HepG2 (cell line): ENCODE results near the gene MYO7A. TPM values are rescaled to one million over a fixed set of nuclear protein-coding genes. Genes with fewer than 3 reads are reported as not detected.

Experiments
- HNF4A ChIP-seq: sonication (generic); formaldehyde crosslinking; IDR thresholded peaks from 2 replicates; pipeline ENCODE4 v1.4.0; 2020; ENCODE audit warnings: missing genetic modification reagents
- IKZF5 ChIP-seq: IDR thresholded peaks from 2 replicates; pipeline ENCODE4 v1.6.1; 2018; ENCODE audit warnings: missing genetic modification reagents, mild to moderate bottlenecking, missing compliant biosample characterization
- KDM5A ChIP-seq: fragments of 200-600 bp; sonication (generic); IDR thresholded peaks from 2 replicates; pipeline ENCODE4 v1.7.0; 2018; ENCODE audit warnings: antibody characterized with exemption, mild to moderate bottlenecking, low read length, borderline replicate concordance
- MAFK ChIP-seq, 2 experiments: IDR thresholded peaks in 1 of 2; conservative IDR thresholded peaks in 1 of 2; 2 replicates each; pipeline ENCODE4 v1.6.1; 2011; ENCODE audit warnings: improper control_type of control experiment in 2 of 2, low read length in 2 of 2
- MEIS1 ChIP-seq: sonication (generic); formaldehyde crosslinking; IDR thresholded peaks from 2 replicates; pipeline ENCODE4 v1.9.0; 2021; ENCODE audit warnings: mild to moderate bottlenecking, missing genetic modification reagents, moderate library complexity, borderline replicate concordance
- TFAP4 ChIP-seq: sonication (generic); IDR thresholded peaks from 2 replicates; pipeline ENCODE4 v1.6.1; 2016; ENCODE audit warnings: low read depth, borderline replicate concordance
- ZEB1 ChIP-seq: IDR thresholded peaks from 2 replicates; pipeline ENCODE4 v1.6.1; 2012; ENCODE audit warnings: mild to moderate bottlenecking, low read depth, inconsistent platforms; ENCODE audit not compliant: insufficient replicate concordance
- ZFX ChIP-seq: sonication (generic); formaldehyde crosslinking; IDR thresholded peaks from 2 replicates; pipeline ENCODE4 v1.4.0; 2020; ENCODE audit warnings: mild to moderate bottlenecking, low read depth, missing genetic modification reagents, moderate library complexity
- ZNF619 ChIP-seq: sonication (generic); formaldehyde crosslinking; IDR thresholded peaks from 2 replicates; pipeline ENCODE4 v1.4.0; 2020; ENCODE audit warnings: mild to moderate bottlenecking, missing genetic modification reagents
- ZNF646 ChIP-seq: sonication (generic); formaldehyde crosslinking; IDR thresholded peaks from 2 replicates; pipeline ENCODE4 v1.9.0; 2021; ENCODE audit warnings: mild to moderate bottlenecking, missing genetic modification reagents
- ZNF749 ChIP-seq: sonication (generic); formaldehyde crosslinking; IDR thresholded peaks from 2 replicates; pipeline ENCODE4 v1.8.0; 2022; ENCODE audit warnings: mild to moderate bottlenecking, missing genetic modification reagents, moderate library complexity, borderline replicate concordance
- polyA plus RNA-seq, 8 experiments: library from polyadenylated mRNA; depleted of rRNA in 3 of 8; stranded (reverse) in 7 of 8; unstranded in 1 of 8; fragments of >200 nt; fragmentation: Illumina TruSeq in 4 of 8; extraction: Trizol in 4 of 8; gene quantifications; 2 replicates each; pipeline versions ENCODE4 v1.2.1 to v1.2.3, GENCODE V29; 2011 to 2016; ENCODE audit warnings: low read depth in 4 of 8, missing spikeins in 1 of 8, mixed read lengths in 1 of 8; ENCODE audit not compliant: insufficient read depth in 1 of 8
- total RNA-seq, 5 experiments: library from RNA; depleted of rRNA; stranded (reverse); fragments of >200 nt; fragmentation: Illumina TruSeq; extraction: Trizol; gene quantifications; 2 replicates each; pipeline ENCODE4 v1.2.3, GENCODE V29; 2016; ENCODE audit warnings: low read depth in 1 of 5

Gene MYO7A
- total and polyA plus RNA-seq, 2 of the 13 experiments (the other 11 are each of a cell fraction or from before 2014, with no cell fraction given), result 7.5 to 10.0 TPM

GRCh38 chr11:77152846-77153245, 24.8 kb downstream of the MYO7A start (continued):
- TF ChIP-seq ZNF646 (CRISPR knock-in tag), result no peak
- peak; percentile 32; the same call in 1 of the 2 replicates for TF ChIP-seq HNF4A (CRISPR knock-in tag)
- TF ChIP-seq ZNF619, result no peak
- TF ChIP-seq MAFK (conservative IDR thresholded peaks at IDR 0.05 in 1 of 2, IDR thresholded peaks at IDR 0.05 in 1 of 2; ENCODE audit: low read length in 2 of 2), result no peak
- TF ChIP-seq TFAP4, result peak; percentile 67
- TF ChIP-seq ZEB1, result no peak
- 0 out of 2 replicates have a peak, but pooled peaks have one; percentile 4 for TF ChIP-seq ZFX (CRISPR knock-in tag)
- no peak for TF ChIP-seq MEIS1 (CRISPR knock-in tag)
- no peak for TF ChIP-seq KDM5A
- TF ChIP-seq IKZF5 (CRISPR knock-in tag), result no peak
- no peak for TF ChIP-seq ZNF749 (CRISPR knock-in tag)
- TF ChIP-seq, all 625 proteins: peak for 3
